BLaER1 treated with 17β-estradiol and CSF1 and Interleukin-3, amounts not matched to agents 10 nM and 100 nM (cell line): Measurements from ENCODE around the gene LOC128125822.
A peak's percentile ranks its signal among the peaks of the same experiment; 100 is the strongest.

Source experiments
- H3K27ac ChIP-seq, 11 experiments: shearing (Covaris generic); formaldehyde crosslinking; 2 replicates each; pipeline ENCODE4 v1.8.1; 2022
- H3K27me3 ChIP-seq, 11 experiments: shearing (Covaris generic); formaldehyde crosslinking; 2 replicates each; pipeline ENCODE4 v1.8.1; 2022
- H3K36me3 ChIP-seq, 11 experiments: shearing (Covaris generic); formaldehyde crosslinking; 2 replicates each; pipeline ENCODE4 v1.8.1; 2022
- H3K4me1 ChIP-seq, 10 experiments: shearing (Covaris generic); formaldehyde crosslinking; 2 replicates each; pipeline ENCODE4 v1.8.1; 2022
- H3K4me2 ChIP-seq, 11 experiments: shearing (Covaris generic); formaldehyde crosslinking; 2 replicates each; pipeline ENCODE4 v1.8.1; 2022
- H3K4me3 ChIP-seq, 10 experiments: shearing (Covaris generic); formaldehyde crosslinking; 2 replicates each; pipeline ENCODE4 v1.8.1; 2022
- H3K9ac ChIP-seq, 11 experiments: shearing (Covaris generic); formaldehyde crosslinking; 2 replicates each; pipeline ENCODE4 v1.8.1; 2022
- H3K9me3 ChIP-seq, 11 experiments: shearing (Covaris generic); formaldehyde crosslinking; replicated peaks in 1 of 11; 2 replicates each; pipeline ENCODE4 v1.8.1; 2022
- H4K20me1 ChIP-seq, 11 experiments: shearing (Covaris generic); formaldehyde crosslinking; 2 replicates each; pipeline ENCODE4 v1.8.1; 2022
- Cebpa-rat ChIP-seq, 11 experiments: shearing (Covaris generic); IDR thresholded peaks; 2 replicates each; pipeline ENCODE4 v1.8.1; 2022

LOC128125822 gene

DNA sequence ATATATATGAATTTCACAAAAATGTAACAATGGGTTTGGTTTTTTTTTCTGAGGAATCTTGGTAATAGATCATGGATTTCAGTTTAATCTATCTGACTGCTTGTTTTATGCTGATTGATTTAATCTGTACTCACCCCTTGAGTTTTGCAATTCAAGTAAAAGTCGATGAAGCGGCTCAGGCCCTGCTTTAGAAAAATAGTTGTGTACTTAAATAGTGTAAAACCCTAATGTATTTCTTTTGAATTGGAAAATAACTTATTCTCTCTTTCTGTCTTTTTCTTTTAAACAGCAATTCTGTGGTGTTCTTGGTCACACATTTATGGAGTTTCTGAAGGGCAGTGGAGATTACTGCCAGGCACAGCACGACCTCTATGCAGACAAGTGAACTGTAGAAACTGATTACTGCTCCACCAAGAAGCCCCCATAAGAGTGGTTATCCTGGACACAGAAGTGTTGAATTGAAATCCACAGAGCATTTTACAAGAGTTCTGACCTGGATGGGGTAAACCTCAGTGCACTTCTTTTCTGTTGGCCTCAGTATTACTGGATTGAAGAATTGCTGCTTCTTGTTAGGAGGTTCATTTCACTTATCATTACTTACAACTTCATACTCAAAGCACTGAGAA, 4.0 kb downstream of the LOC128125822 start:
- TF ChIP-seq Cebpa-rat (IDR thresholded peaks at IDR 0.05): no peak
- Histone ChIP-seq H3K4me3 (no peak overlapping the region), H3K4me1 (peaks cover 7 to 37% (median 22%) of the 10 kb centered on the region in 10 experiments), H4K20me1 (peaks cover 30 to 82% (median 68%) of the 10 kb centered on the region in 11 experiments; a peak in 21 of 22 replicates), H3K4me2 (peak overlapping the region in 5 of 11 experiments; percentile 4 to 50 (median 20); a peak in 3 of 22 replicates), H3K36me3 (peaks cover 52 to 64% (median 53%) of the 10 kb centered on the region in 11 experiments), H3K9me3 (peaks cover 0 to 6% (median 0%) of the 10 kb centered on the region in 11 experiments; a peak in 7 of 22 replicates), H3K27me3 (no peaks in the 10 kb centered on the region), H3K27ac (no peak overlapping the region), H3K9ac (no peak overlapping the region)

DNA sequence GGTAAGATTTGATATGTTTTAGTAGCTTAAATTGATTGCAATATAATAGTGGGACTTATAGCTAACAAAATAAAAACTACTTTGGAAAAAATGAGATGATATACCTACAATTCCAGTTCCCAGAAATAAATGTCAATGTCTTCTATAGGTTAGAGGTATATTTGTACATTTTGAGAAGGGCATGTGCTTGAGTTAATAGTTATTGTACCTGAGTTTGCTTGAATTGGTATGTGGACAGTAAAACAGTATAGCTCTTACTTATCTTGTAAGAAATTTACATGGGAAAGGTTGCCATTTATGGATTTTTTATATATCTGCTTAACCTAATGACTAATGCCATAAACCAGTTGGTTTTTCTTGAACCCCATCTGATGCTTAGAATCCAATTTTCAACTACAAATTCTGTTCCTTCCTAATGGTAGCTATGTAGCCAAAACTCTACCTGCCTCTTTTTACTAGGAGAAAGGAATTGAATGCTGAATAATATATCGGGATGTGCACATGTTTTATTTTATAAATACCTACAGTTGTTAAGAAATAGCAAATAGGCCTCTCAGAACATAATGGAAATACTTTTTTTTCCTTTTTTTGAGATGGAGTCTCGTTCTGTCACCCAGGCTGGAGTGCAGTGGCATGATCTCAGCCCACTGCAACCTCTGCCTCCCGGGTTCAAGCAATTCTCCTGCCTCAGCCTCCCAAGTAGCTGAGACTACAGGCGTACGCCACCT, 4.9 kb downstream of the LOC128125822 start:
- H3K4me3 ChIP-seq: no peak overlapping the region
- peaks cover 30 to 91% (median 75%) of the 10 kb centered on the region in 11 experiments; a peak in 21 of 22 replicates for H4K20me1 ChIP-seq
- no peak overlapping the region for H3K9ac ChIP-seq
- no peak overlapping the region for H3K4me2 ChIP-seq
- H3K36me3 ChIP-seq: peaks cover 60 to 72% (median 62%) of the 10 kb centered on the region in 11 experiments
- peaks cover 0 to 31% (median 15%) of the 10 kb centered on the region in 10 experiments; a peak in 17 of 20 replicates for H3K4me1 ChIP-seq
- no peak for TF ChIP-seq Cebpa-rat (IDR thresholded peaks at IDR 0.05)
- H3K27me3 ChIP-seq: no peaks in the 10 kb centered on the region
- H3K9me3 ChIP-seq: peaks cover 0 to 6% (median 0%) of the 10 kb centered on the region in 11 experiments; a peak in 7 of 22 replicates
- no peak overlapping the region for H3K27ac ChIP-seq

DNA sequence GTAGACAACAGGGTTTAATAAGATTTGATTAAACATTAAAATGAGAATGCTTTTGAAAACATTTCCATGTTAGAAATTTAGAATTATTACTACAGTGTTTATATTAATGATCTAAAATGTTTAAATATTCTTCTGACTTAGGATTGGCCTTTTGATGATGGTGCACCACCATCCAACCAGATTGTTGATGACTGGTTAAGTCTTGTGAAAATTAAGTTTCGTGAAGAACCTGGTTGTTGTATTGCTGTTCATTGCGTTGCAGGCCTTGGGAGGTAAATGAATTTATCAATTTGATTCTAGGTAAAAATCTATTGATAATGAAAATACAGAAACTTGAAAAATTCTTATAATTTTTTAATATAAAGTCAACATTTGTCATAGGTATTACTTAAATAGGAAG, 6.5 kb downstream of the LOC128125822 start:
- no peak overlapping the region for H3K27ac ChIP-seq
- no peak overlapping the region for H3K9ac ChIP-seq
- H3K27me3 ChIP-seq: no peaks in the 10 kb centered on the region
- H3K9me3 ChIP-seq: peaks cover 0 to 6% (median 0%) of the 10 kb centered on the region in 11 experiments; a peak in 6 of 22 replicates
- peaks cover 26 to 97% (median 77%) of the 10 kb centered on the region in 11 experiments; a peak in 21 of 22 replicates for H4K20me1 ChIP-seq
- no peak overlapping the region for H3K4me2 ChIP-seq
- TF ChIP-seq Cebpa-rat (IDR thresholded peaks at IDR 0.05): no peak
- H3K36me3 ChIP-seq: peaks cover 70 to 81% (median 77%) of the 10 kb centered on the region in 11 experiments
- peaks cover 0 to 31% (median 15%) of the 10 kb centered on the region in 10 experiments; a peak in 17 of 20 replicates for H3K4me1 ChIP-seq
- H3K4me3 ChIP-seq: no peak overlapping the region

DNA sequence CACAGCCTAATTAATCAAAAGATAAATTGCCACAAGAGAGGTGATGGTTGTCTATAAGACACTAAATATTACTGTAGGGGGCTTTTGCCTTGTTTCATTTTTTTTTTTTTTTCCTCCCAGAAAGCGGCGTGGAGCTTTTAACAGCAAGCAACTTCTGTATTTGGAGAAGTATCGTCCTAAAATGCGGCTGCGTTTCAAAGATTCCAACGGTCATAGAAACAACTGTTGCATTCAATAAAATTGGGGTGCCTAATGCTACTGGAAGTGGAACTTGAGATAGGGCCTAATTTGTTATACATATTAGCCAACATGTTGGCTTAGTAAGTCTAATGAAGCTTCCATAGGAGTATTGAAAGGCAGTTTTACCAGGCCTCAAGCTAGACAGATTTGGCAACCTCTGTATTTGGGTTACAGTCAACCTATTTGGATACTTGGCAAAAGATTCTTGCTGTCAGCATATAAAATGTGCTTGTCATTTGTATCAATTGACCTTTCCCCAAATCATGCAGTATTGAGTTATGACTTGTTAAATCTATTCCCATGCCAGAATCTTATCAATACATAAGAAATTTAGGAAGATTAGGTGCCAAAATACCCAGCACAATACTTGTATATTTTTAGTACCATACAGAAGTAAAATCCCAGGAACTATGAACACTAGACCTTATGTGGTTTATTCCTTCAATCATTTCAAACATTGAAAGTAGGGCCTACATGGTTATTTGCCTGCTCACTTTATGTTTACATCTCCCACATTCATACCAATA, 7.8 kb downstream of the LOC128125822 start:
- no peak overlapping the region for H3K27ac ChIP-seq
- peaks cover 70 to 81% (median 77%) of the 10 kb centered on the region in 11 experiments for H3K36me3 ChIP-seq
- peaks cover 19 to 83% (median 63%) of the 10 kb centered on the region in 11 experiments; a peak in 21 of 22 replicates for H4K20me1 ChIP-seq
- H3K9ac ChIP-seq: no peak overlapping the region
- H3K4me3 ChIP-seq: no peak overlapping the region
- H3K4me1 ChIP-seq: peaks cover 0 to 22% (median 6%) of the 10 kb centered on the region in 10 experiments; a peak in 16 of 20 replicates
- no peak for TF ChIP-seq Cebpa-rat (IDR thresholded peaks at IDR 0.05)
- no peaks in the 10 kb centered on the region for H3K27me3 ChIP-seq
- no peaks in the 10 kb centered on the region for H3K9me3 ChIP-seq
- no peak overlapping the region for H3K4me2 ChIP-seq

DNA sequence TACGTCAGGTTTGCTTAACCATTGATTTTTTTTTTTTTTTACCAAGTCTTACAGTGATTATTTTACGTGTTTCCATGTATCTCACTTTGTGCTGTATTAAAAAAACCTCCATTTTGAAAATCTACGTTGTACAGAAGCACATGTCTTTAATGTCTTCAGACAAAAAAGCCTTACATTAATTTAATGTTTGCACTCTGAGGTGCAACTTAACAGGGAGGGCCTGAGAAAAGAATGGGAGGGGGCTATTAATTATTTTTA, 8.4 kb downstream of the LOC128125822 start:
- Histone ChIP-seq H3K27ac (no peak overlapping the region), H3K4me2 (no peak overlapping the region), H3K36me3 (peaks cover 70 to 81% (median 77%) of the 10 kb centered on the region in 11 experiments), H3K9me3 (no peaks in the 10 kb centered on the region), H4K20me1 (peaks cover 17 to 78% (median 58%) of the 10 kb centered on the region in 11 experiments; a peak in 21 of 22 replicates), H3K4me3 (no peak overlapping the region), H3K4me1 (peaks cover 0 to 16% (median under 1%) of the 10 kb centered on the region in 10 experiments; a peak in 8 of 20 replicates), H3K9ac (no peak overlapping the region), H3K27me3 (no peaks in the 10 kb centered on the region)
- TF ChIP-seq Cebpa-rat (IDR thresholded peaks at IDR 0.05): no peak

DNA sequence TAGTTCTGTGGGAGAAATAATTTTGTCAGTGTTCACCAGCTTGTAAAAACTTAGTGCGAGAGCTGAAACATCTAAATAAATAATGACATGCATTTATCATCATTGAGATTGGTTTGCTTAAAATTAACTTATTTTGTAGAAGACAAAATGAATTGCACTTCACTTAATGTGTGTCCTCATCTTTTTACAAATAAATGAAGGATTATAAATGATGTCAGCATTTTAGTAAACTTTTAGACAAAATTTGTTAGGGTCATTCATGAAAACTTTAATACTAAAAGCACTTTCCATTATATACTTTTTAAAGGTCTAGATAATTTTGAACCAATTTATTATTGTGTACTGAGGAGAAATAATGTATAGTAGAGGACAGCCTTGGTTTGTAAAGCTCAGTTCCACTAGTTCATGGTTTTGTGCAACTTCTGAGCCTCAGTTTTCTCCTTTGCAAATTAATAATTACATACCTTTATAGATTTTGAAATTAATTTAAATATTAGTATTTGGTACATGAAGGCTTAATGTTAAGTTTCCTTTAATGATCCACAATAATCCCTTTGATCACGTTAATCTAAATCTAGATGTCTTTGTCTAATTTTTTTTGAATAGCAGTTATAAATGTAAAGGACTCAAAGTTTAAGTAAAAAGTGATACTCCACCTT, 9.2 kb downstream of the LOC128125822 start:
- no peaks in the 10 kb centered on the region for H3K9me3 ChIP-seq
- no peaks in the 10 kb centered on the region for H3K27me3 ChIP-seq
- peaks cover 12 to 69% (median 49%) of the 10 kb centered on the region in 11 experiments; a peak in 21 of 22 replicates for H4K20me1 ChIP-seq
- no peak overlapping the region for H3K9ac ChIP-seq
- no peak for TF ChIP-seq Cebpa-rat (IDR thresholded peaks at IDR 0.05)
- no peak overlapping the region for H3K4me3 ChIP-seq
- no peak overlapping the region for H3K4me2 ChIP-seq
- H3K27ac ChIP-seq: no peak overlapping the region
- peaks cover 65 to 76% (median 73%) of the 10 kb centered on the region in 11 experiments for H3K36me3 ChIP-seq
- H3K4me1 ChIP-seq: peaks cover 0 to 11% (median 0%) of the 10 kb centered on the region in 10 experiments; a peak in 4 of 20 replicates

DNA sequence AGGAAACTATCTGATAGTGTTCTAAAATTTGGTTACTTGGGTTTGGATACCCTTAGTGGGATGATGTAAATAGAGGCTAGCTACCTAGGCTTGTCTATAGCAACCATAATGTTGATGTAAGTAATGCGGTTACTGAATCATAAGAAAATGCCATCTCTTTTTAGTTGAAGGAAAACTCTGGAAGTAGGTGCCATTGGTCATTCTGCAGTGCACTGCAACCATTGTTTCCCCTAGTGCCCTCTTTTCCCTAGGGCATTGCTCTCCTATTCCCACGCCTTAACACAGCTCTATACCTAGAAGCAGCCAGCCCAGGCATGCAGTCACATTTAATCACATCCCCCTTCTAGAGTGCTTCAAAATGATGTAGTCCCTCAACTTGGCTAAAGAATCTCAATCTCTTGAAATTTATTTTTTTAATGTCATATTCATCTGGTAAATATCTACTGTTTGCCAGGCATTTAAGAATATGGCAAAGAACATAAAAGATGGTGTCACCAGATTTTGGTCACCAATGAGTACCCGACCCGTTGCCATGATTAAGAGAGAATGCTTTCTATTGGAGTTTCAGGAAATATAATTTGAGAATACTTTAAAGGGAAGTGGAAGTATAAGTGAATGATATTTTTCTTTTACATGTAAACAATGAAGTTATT, 10.4 kb downstream of the LOC128125822 start:
- Histone ChIP-seq H3K27me3 (no peaks in the 10 kb centered on the region), H3K4me1 (no peaks in the 10 kb centered on the region), H3K9ac (no peak overlapping the region), H3K27ac (no peak overlapping the region), H3K36me3 (peaks cover 53 to 63% (median 61%) of the 10 kb centered on the region in 11 experiments), H3K4me2 (no peak overlapping the region), H4K20me1 (peaks cover 2 to 57% (median 37%) of the 10 kb centered on the region in 11 experiments; a peak in 18 of 22 replicates), H3K9me3 (no peaks in the 10 kb centered on the region), H3K4me3 (no peak overlapping the region)
- TF ChIP-seq Cebpa-rat (IDR thresholded peaks at IDR 0.05): no peak

DNA sequence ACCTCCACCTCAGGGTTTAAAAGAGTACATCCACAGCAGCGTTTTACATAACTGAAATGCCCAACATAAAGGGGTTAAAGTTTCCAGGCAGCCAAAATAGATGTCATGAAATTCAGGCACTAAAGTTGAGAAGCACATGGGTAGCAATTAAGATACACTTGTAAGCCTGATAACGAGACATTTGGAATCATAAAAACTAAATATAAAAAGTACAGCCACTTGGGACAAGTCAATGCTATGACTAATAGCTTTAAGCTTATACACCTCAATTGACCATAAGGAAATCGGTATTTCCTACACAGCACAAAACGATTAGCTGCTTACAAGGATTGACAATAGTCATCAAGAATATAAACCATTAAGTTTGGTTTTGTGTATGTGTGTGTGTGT, 11.8 kb downstream of the LOC128125822 start:
- H3K4me1 ChIP-seq: no peaks in the 10 kb centered on the region
- peaks cover 0 to 43% (median 23%) of the 10 kb centered on the region in 11 experiments; a peak in 15 of 22 replicates for H4K20me1 ChIP-seq
- no peak overlapping the region for H3K4me3 ChIP-seq
- H3K9ac ChIP-seq: no peak overlapping the region
- H3K4me2 ChIP-seq: no peak overlapping the region
- no peaks in the 10 kb centered on the region for H3K9me3 ChIP-seq
- peaks cover 39 to 49% (median 47%) of the 10 kb centered on the region in 11 experiments for H3K36me3 ChIP-seq
- H3K27me3 ChIP-seq: no peaks in the 10 kb centered on the region
- TF ChIP-seq Cebpa-rat (IDR thresholded peaks at IDR 0.05): no peak
- H3K27ac ChIP-seq: no peak overlapping the region
